ENCODE data around the gene FAIM2.
A peak's percentile ranks its signal among the peaks of the same experiment; 100 is the strongest.

Gene FAIM2

DNA sequence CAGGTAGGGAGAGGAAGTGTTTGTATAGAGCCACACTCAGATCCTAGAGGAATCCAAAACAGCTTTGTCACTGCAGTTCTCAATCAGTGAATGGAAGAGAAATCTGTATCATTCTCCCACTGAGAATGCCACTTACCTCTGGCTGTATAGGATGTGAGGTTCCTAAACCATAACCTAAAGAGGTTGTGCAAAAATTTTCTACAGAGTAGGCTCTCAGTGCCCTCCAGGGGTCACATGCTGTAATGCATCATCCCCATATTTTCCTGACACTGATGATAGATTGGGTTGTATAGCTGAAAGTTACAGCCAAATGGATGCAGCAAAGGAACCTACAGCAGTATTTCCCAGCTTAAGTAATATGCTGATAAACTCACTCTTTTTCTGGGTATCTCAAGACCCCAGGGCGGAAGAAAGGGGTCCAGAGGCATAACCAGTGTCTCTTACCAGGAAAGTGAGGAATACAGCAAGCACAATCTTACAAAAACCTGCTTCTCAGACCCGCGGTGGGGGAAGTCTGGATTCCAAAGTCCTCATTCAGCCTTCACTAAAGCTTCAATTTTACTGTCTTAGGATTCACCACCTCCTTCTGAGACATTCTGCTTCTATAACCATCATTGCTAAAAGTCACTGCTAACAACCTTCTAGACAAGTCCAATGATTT is 64.6 kb downstream of the FAIM2 start:
- Histone ChIP-seq H4K8ac (ENCODE audit: low read depth, low read length) (no peak overlapping the region), H3K23ac (ENCODE audit: low read length) (no peak overlapping the region)

DNA sequence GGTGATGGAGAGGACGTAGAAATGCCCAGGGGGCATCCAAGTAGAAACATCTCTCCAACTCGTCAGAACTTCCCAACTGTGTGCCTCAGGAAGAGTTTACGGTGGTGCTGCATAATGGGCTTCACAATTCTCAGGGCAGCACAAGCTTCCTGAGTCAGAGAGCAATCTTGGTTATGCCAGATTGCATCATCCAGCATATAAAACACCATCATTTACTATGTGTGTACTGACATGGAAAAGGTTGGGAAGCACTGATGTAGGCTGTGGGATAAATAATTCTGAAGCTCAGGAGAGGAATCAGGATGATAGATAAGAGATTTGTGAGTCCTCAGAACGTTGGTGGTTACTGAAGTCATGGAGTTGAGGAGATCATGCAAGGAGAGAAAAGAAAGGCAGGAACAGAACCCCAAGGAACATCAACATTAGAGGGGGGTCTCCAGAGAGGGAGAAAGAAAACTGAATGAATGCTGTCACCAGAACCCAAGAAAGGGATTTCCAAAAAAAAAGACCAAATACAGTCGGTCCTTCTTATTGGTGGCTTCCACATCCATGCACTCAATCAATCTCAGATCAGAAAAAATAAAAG is 70.8 kb downstream of the FAIM2 start:
- WGBS (ENCODE audit: extremely low coverage, insufficient coverage, insufficient read length), result no CpG with 5 or more reads among the region's 5 CpGs
- Histone ChIP-seq H3K4me3 (ENCODE audit: low read depth, low read length) (no peak overlapping the region), H3K4ac (ENCODE audit: low read depth, low read length) (no peak overlapping the region)

More for the DNA sequence above, 64.6 kb downstream of the FAIM2 start:
- H4K12ac ChIP-seq (ENCODE audit: low read depth, low read length), result no peak overlapping the region
- H4K91ac ChIP-seq (ENCODE audit: low read depth, low read length), result no peak overlapping the region
- H2BK120ac ChIP-seq (ENCODE audit: insufficient read depth, low read length, poor library complexity), result no peak overlapping the region
- H3K4me2 ChIP-seq (ENCODE audit: low read length), result no peak overlapping the region
- H3K4me3 ChIP-seq (ENCODE audit: low read depth, low read length), result no peak overlapping the region
- no peaks in the 10 kb centered on the region for H3K36me3 ChIP-seq (ENCODE audit: control insufficient read depth in 1 of 2, insufficient read depth in 2 of 2, low read length in 2 of 2)
- peaks cover 5 to 6% of the 10 kb centered on the region in 2 experiments for H3K4me1 ChIP-seq (ENCODE audit: control insufficient read depth in 1 of 2, insufficient read depth in 2 of 2, low read length in 2 of 2)
- no peak overlapping the region for H3K14ac ChIP-seq (ENCODE audit: low read length)
- no peaks in the 10 kb centered on the region for H3K27me3 ChIP-seq (ENCODE audit: insufficient read depth, low read length)
- no peak overlapping the region for H2BK12ac ChIP-seq (ENCODE audit: low read length)
- WGBS (ENCODE audit: extremely low coverage, insufficient coverage, insufficient read length), result no CpG with 5 or more reads among the region's 3 CpGs
- H3K9me3 ChIP-seq (ENCODE audit: insufficient read depth, low read depth, low read length), result no peaks in the 10 kb centered on the region
- DNase-seq, result peak; percentile 44 to 80
- no peak overlapping the region for H3K4ac ChIP-seq (ENCODE audit: low read depth, low read length)
- H3K9ac ChIP-seq (ENCODE audit: low read length), result no peak overlapping the region
- H3K79me2 ChIP-seq (ENCODE audit: control insufficient read depth, insufficient read depth, low read length, poor library complexity), result no peaks in the 10 kb centered on the region
- H3K27ac ChIP-seq (ENCODE audit: low read depth, low read length), result no peak overlapping the region
- H3K79me1 ChIP-seq (ENCODE audit: low read length), result peaks cover 4% of the 10 kb centered on the region
- no peak overlapping the region for H3K18ac ChIP-seq (ENCODE audit: low read length)
- no peak overlapping the region for H2AK5ac ChIP-seq (ENCODE audit: low read length)
- no peak overlapping the region for H2BK5ac ChIP-seq (ENCODE audit: low read depth, low read length, poor library complexity)
- no peak overlapping the region for H2AFZ ChIP-seq (ENCODE audit: insufficient read depth, low read length, poor library complexity)

DNA sequence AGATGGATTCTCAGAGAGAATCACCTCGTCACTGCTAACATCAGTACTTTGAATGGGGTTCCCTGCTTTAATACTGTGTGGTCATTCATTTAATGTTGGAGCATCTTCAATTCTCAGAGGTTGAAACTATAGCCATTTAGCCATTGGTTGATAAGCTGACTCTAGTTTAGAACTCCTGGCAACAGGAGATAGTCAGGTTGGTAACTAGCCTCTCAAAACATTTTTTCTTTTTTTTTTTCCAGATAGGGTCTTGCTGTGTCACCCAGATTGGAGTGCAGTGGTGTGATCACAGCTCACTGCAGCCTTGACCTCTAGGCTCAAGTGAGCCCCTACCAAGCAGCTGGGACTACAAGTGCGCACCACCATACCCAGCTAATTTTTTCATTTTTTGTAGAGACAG is 72.0 kb downstream of the FAIM2 start:
- H2BK120ac ChIP-seq (ENCODE audit: insufficient read depth, low read length, poor library complexity), result no peak overlapping the region
- no peaks in the 10 kb centered on the region for H3K9me3 ChIP-seq (ENCODE audit: insufficient read depth, low read depth, low read length)
- no peak overlapping the region for H4K91ac ChIP-seq (ENCODE audit: low read depth, low read length)
- no peak for DNase-seq
- H4K12ac ChIP-seq (ENCODE audit: low read depth, low read length), result no peak overlapping the region
- H3K79me2 ChIP-seq (ENCODE audit: control insufficient read depth, insufficient read depth, low read length, poor library complexity), result peaks cover 10% of the 10 kb centered on the region
- no peak overlapping the region for H2BK12ac ChIP-seq (ENCODE audit: low read length)
- no peak overlapping the region for H3K27ac ChIP-seq (ENCODE audit: low read depth, low read length)
- no peaks in the 10 kb centered on the region for H3K36me3 ChIP-seq (ENCODE audit: control insufficient read depth in 1 of 2, insufficient read depth in 2 of 2, low read length in 2 of 2)
- no peaks in the 10 kb centered on the region for H3K27me3 ChIP-seq (ENCODE audit: insufficient read depth, low read length)
- H2BK5ac ChIP-seq (ENCODE audit: low read depth, low read length, poor library complexity), result no peak overlapping the region
- H3K4me3 ChIP-seq (ENCODE audit: low read depth, low read length), result no peak overlapping the region
- peaks cover 9 to 11% of the 10 kb centered on the region in 2 experiments for H3K4me1 ChIP-seq (ENCODE audit: control insufficient read depth in 1 of 2, insufficient read depth in 2 of 2, low read length in 2 of 2)
- H3K23ac ChIP-seq (ENCODE audit: low read length), result no peak overlapping the region
- H3K9ac ChIP-seq (ENCODE audit: low read length), result no peak overlapping the region
- H3K79me1 ChIP-seq (ENCODE audit: low read length), result peaks cover 16% of the 10 kb centered on the region
- no peak overlapping the region for H3K18ac ChIP-seq (ENCODE audit: low read length)
- H3K4ac ChIP-seq (ENCODE audit: low read depth, low read length), result no peak overlapping the region
- H3K14ac ChIP-seq (ENCODE audit: low read length), result no peak overlapping the region
- no peak overlapping the region for H4K8ac ChIP-seq (ENCODE audit: low read depth, low read length)
- WGBS (ENCODE audit: extremely low coverage, insufficient coverage, insufficient read length), result no CpG with 5 or more reads among the region's 2 CpGs
- H2AK5ac ChIP-seq (ENCODE audit: low read length), result no peak overlapping the region
- no peak overlapping the region for H2AFZ ChIP-seq (ENCODE audit: insufficient read depth, low read length, poor library complexity)
- H3K4me2 ChIP-seq (ENCODE audit: low read length), result no peak overlapping the region

More for the DNA sequence above, 70.8 kb downstream of the FAIM2 start:
- Histone ChIP-seq H4K12ac (ENCODE audit: low read depth, low read length) (no peak overlapping the region), H2BK12ac (ENCODE audit: low read length) (no peak overlapping the region), H3K14ac (ENCODE audit: low read length) (no peak overlapping the region), H3K4me1 (ENCODE audit: control insufficient read depth in 1 of 2, insufficient read depth in 2 of 2, low read length in 2 of 2) (peaks cover 4 to 5% of the 10 kb centered on the region in 2 experiments), H2BK5ac (ENCODE audit: low read depth, low read length, poor library complexity) (no peak overlapping the region), H3K18ac (ENCODE audit: low read length) (no peak overlapping the region), H4K91ac (ENCODE audit: low read depth, low read length) (no peak overlapping the region), H4K8ac (ENCODE audit: low read depth, low read length) (no peak overlapping the region), H2BK120ac (ENCODE audit: insufficient read depth, low read length, poor library complexity) (no peak overlapping the region), H3K27ac (ENCODE audit: low read depth, low read length) (no peak overlapping the region), H3K79me1 (ENCODE audit: low read length) (peaks cover 8% of the 10 kb centered on the region), H3K4me2 (ENCODE audit: low read length) (no peak overlapping the region), H3K9ac (ENCODE audit: low read length) (no peak overlapping the region), H3K36me3 (ENCODE audit: control insufficient read depth in 1 of 2, insufficient read depth in 2 of 2, low read length in 2 of 2) (no peaks in the 10 kb centered on the region), H3K79me2 (ENCODE audit: control insufficient read depth, insufficient read depth, low read length, poor library complexity) (peaks cover 5% of the 10 kb centered on the region), H2AFZ (ENCODE audit: insufficient read depth, low read length, poor library complexity) (no peak overlapping the region), H3K9me3 (ENCODE audit: insufficient read depth, low read depth, low read length) (no peaks in the 10 kb centered on the region), H3K23ac (ENCODE audit: low read length) (peak overlapping the region; percentile 76), H3K27me3 (ENCODE audit: insufficient read depth, low read length) (no peaks in the 10 kb centered on the region), H2AK5ac (ENCODE audit: low read length) (no peak overlapping the region)
- DNase-seq, result peak; percentile 47 to 73

DNA sequence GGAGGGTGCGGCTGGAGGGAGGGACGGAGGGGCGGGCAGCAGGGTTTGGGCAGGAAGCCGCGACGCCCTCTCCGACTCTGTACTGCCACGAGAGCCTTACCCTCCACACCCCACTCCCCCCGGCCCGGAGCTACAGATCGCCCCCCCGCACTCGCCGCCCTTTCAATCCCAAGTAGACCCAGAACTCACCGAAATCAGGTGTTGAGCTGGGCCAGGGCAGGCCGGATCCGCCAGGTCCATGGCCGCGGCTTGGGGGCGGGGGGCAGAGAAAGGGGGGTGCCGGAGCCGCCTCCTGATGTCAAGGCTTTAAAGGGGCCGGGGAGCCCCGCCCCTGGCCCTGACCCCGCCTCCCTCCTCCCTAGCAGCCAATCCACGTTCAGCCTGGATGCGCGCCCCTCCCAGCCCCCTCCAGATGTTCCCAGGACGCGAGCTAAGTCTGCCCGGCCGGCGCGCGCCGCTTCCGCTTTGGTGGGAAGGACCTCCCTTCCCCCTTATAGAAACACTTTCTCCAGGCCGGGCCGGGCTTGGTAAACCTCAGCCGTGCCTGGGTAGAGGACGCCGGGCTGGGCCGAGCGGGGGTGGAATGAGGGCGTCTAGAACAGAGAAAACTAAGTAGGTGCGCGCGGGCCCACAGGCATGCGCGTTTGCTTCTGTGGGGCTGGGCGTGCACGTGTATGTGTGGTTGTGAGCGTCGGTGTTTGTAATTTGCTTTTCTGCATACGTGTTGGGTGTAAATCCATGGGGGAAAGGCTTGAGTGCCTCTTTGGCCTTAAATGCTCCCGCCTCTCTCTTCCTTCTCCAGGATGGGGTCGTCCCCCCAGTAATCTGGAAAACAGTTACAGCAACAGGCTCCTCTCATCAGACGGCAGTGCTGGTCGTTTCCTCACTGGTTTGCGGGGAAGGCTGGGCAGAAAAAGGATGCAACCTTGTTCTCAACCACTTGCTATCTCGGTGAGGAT is 75.3 kb downstream of the FAIM2 start, which contains the start of gene NCKAP5L:
Gene NCKAP5L, minus strand, starts transcription at position 281 of the 959 bp plus-strand sequence. CDS start 24,369 bp downstream, outside the sequence.
- H3K9me3 ChIP-seq (ENCODE audit: insufficient read depth, low read depth, low read length), result no peaks in the 10 kb centered on the region
- H4K12ac ChIP-seq (ENCODE audit: low read depth, low read length), result peak within 1 kb of the TSS; percentile 90
- peaks cover 9 to 13% of the 10 kb centered on the region in 2 experiments for H3K4me1 ChIP-seq (ENCODE audit: control insufficient read depth in 1 of 2, insufficient read depth in 2 of 2, low read length in 2 of 2)
- peaks cover 11% of the 10 kb centered on the region for H3K79me2 ChIP-seq (ENCODE audit: control insufficient read depth, insufficient read depth, low read length, poor library complexity)
- peak within 1 kb of the TSS; percentile 82 for H3K18ac ChIP-seq (ENCODE audit: low read length)
- no peak within 1 kb of the TSS for H3K23ac ChIP-seq (ENCODE audit: low read length)
- H2AFZ ChIP-seq (ENCODE audit: insufficient read depth, low read length, poor library complexity), result peak within 1 kb of the TSS; percentile 67
- H3K79me1 ChIP-seq (ENCODE audit: low read length), result peaks cover 16% of the 10 kb centered on the region
- H3K36me3 ChIP-seq (ENCODE audit: control insufficient read depth in 1 of 2, insufficient read depth in 2 of 2, low read length in 2 of 2), result peaks cover 0 to 7% of the 10 kb centered on the region in 2 experiments
- peak within 1 kb of the TSS; percentile 9 for H2AK5ac ChIP-seq (ENCODE audit: low read length)
- peak within 1 kb of the TSS; percentile 80 for H3K9ac ChIP-seq (ENCODE audit: low read length)
- peak within 1 kb of the TSS; percentile 37 for H2BK120ac ChIP-seq (ENCODE audit: insufficient read depth, low read length, poor library complexity)
- DNase-seq, result peak; percentile 98
- peak within 1 kb of the TSS; percentile 82 for H3K14ac ChIP-seq (ENCODE audit: low read length)
- H3K27me3 ChIP-seq (ENCODE audit: insufficient read depth, low read length), result no peaks in the 10 kb centered on the region
- peak within 1 kb of the TSS; percentile 63 for H2BK5ac ChIP-seq (ENCODE audit: low read depth, low read length, poor library complexity)
- peak within 1 kb of the TSS; percentile 87 for H4K91ac ChIP-seq (ENCODE audit: low read depth, low read length)
- H4K8ac ChIP-seq (ENCODE audit: low read depth, low read length), result peak within 1 kb of the TSS; percentile 84
- peak within 1 kb of the TSS; percentile 75 for H2BK12ac ChIP-seq (ENCODE audit: low read length)
- peak within 1 kb of the TSS; percentile 74 for H3K4me2 ChIP-seq (ENCODE audit: low read length)
- H3K27ac ChIP-seq (ENCODE audit: low read depth, low read length), result peak within 1 kb of the TSS; percentile 62
- H3K4ac ChIP-seq (ENCODE audit: low read depth, low read length), result peak within 1 kb of the TSS; percentile 60
- H3K4me3 ChIP-seq (ENCODE audit: low read depth, low read length), result peak within 1 kb of the TSS; percentile 87
- no CpG with 5 or more reads among the region's 61 CpGs for WGBS (ENCODE audit: extremely low coverage, insufficient coverage, insufficient read length)
